GM12892 (cell line): ENCODE results near the gene ADGRF1. TPM values are rescaled to one million over a fixed set of nuclear protein-coding genes. Genes with fewer than 3 reads are reported as not detected.
"Not testable (repeated sequence)": the region's sequence is repeated elsewhere in the genome, so short reads cannot be mapped to it uniquely, and the experiment has no call there.

Experiments used
- DNase-seq: peaks from one replicate; pipeline ENCODE4 v3.0.0; 2011; ENCODE audit not compliant: insufficient read length
- FAIRE-seq: peaks from 2 replicates; lab custom pipeline; 2011; peaks lifted over from hg19 to GRCh38; lab: Jason Lieb, UNC
- POLR2A ChIP-seq: IDR thresholded peaks from 2 replicates; pipeline ENCODE4 v1.6.1; 2011; ENCODE audit warnings: low read depth, low read length, control low read depth
- POLR2AphosphoS5 ChIP-seq: IDR thresholded peaks from 2 replicates; pipeline ENCODE4 v1.6.1; 2011; ENCODE audit warnings: low read depth, low read length, control low read depth
- TAF1 ChIP-seq: IDR thresholded peaks from 2 replicates; pipeline ENCODE4 v1.6.1; 2011; ENCODE audit warnings: low read depth, mild to moderate bottlenecking, control low read depth, low read length, borderline replicate concordance
- polyA plus RNA-seq: library from polyadenylated mRNA; unstranded; fragments of >200 nt; gene quantifications from one replicate; pipeline ENCODE4 v1.2.1, GENCODE V29; 2012; ENCODE audit warnings: missing spikeins, inconsistent platforms; ENCODE audit not compliant: missing spikeins

ADGRF1 gene
- polyA plus RNA-seq, result not detected

DNA sequence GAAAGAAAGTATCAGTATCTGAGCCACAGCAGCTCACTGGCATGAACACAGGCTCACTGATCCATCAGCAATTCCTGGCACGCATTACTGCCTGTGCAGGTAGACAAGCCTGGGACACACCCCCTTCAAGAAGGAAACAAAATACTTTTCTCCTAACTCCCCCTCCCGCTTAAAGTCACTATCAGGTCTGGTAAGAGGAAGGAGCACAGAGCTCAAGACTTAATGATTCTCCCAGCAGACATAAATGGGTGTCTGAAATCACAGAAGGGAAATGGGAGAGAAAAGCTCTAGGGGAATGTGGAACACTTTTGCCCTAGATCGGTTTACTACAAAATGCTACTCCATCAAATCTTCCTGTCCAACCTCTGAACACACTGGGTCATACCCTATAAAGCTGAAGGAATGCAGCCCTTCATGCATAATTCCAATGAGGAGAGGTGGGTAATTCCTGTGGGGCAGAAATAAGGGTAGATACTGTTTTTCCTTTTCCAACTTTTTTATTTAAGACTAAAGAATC lies at the start of gene ADGRF1:
Gene ADGRF1, minus strand, starts transcription at position 58 of the 517 bp plus-strand sequence. CDS start 13,271 bp downstream, outside the sequence.
- no peak for DNase-seq
- FAIRE-seq, result no peak
- no peak for TF ChIP-seq TAF1
- no peak for TF ChIP-seq POLR2A
- TF ChIP-seq POLR2AphosphoS5, result no peak

DNA sequence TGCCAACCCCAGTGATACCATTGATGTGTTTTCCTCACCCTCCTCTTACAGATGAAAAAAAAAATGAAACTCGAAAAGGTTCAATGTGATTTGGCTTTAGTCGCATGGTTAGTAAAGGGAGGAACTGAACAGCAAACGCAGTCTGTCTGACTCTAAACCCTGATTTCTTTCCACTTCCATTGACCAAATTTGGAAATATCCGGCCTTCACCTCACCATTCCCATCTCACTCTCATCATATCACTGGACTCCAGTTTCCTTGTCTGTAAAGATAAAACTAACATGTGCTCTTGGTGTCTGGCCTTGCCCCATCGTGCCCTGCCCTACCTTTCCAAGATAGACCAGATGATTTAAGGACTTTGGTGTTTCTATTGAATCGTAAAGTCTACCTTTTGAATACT lies 48.7 kb upstream of the ADGRF1 start:
- no peak for FAIRE-seq
- DNase-seq, result no peak
- TF ChIP-seq TAF1 (no peak), POLR2AphosphoS5 (no peak)

DNA sequence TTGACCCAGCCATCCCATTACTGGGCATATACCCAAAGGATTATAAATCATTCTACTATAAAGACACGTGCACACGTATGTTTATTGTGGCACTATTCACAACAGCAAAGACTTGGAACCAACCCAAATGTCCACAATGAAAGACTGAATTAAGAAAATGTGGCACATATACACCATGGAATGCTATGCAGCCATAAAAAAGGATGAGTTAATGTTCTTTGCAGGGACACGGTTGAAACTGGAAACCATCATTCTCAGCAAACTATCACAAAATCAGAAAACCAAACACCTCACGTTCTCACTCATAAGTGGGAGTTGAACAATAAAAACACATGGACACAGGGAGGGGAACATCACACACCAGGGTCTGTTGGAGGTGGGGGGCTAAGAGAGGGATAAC lies 47.3 kb upstream of the ADGRF1 start:
- not testable (repeated sequence) for FAIRE-seq, DNase-seq

DNA sequence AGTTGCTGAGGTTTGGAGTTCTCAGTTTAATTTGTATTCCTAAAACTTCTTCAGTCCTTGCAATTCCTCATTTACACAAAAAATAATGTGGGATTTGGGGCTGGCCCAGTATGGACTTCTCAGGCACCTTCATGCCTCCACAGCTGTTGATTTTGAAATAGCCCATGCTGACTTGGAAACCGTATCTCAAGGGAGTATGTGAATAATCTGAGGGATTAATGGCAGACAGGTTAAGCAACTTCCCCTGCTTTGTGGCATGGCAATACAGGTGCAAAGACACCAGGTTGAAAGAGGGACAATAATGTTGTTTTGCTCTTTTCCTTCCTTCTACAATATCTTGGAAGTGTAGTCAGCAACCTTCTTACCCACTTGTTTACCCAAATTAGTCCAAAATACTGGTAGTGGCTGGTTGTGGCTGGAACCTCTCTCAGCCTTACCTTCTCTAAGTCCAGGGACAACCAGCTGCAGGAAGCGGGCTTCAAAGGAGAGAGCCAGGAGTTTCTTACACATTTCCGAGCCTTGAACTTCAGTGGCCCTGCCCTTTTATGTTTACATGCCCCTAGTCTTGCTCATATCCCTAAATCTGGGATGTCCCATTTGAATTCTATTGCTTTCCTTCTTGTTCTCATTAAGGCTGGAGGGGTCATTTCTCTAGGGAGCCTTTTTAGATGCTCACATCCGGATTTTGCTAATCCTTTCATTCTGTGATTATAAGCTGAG lies 44.1 kb upstream of the ADGRF1 start:
- no peak for FAIRE-seq
- TF ChIP-seq TAF1 (no peak), POLR2AphosphoS5 (no peak), POLR2A (no peak)
- DNase-seq, result no peak

GRCh38 chr6:47084610-47085009 lies 42.5 kb upstream of the ADGRF1 start:
- DNase-seq, result no peak
- no peak for FAIRE-seq
- TF ChIP-seq POLR2A (no peak), POLR2AphosphoS5 (no peak), TAF1 (no peak)

GRCh38 chr6:47083586-47084047 lies 41.5 kb upstream of the ADGRF1 start:
- DNase-seq (no peak), FAIRE-seq (no peak)

DNA sequence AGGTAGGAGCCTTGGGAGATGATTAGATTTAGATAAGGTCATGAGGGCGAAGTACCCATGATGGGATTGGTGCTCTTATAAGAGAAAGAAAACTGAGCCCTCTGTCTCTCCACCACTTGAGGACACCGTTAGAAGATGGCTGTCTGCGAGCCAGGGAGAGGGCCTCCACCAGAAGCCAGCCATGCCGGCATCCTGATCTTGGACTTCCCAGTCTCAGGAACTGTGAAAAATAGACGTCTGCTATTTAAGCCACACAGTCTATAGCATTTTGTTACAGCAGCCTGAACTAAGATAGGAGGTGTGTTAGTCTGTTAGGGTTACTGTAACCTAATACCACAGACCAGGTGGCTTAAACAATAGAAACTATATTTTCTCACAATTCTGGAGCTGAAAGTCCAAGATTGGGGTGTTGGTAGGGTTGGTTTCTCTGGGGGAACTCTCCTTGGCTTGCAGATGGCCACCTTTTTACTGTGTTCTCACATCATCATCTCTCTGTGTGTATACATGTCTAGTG lies 38.0 kb upstream of the ADGRF1 start:
- DNase-seq, result no peak
- TF ChIP-seq POLR2AphosphoS5 (no peak), TAF1 (no peak), POLR2A (no peak)
- FAIRE-seq, result no peak

More at GRCh38 chr6:47083586-47084047, 41.5 kb upstream of the ADGRF1 start:
- no peak for TF ChIP-seq POLR2AphosphoS5
- no peak for TF ChIP-seq POLR2A
- TF ChIP-seq TAF1, result no peak

GRCh38 chr6:47079638-47080037 lies 37.5 kb upstream of the ADGRF1 start:
- no peak for TF ChIP-seq POLR2A
- TF ChIP-seq POLR2AphosphoS5, result no peak
- no peak for TF ChIP-seq TAF1
- FAIRE-seq (no peak), DNase-seq (no peak)

DNA sequence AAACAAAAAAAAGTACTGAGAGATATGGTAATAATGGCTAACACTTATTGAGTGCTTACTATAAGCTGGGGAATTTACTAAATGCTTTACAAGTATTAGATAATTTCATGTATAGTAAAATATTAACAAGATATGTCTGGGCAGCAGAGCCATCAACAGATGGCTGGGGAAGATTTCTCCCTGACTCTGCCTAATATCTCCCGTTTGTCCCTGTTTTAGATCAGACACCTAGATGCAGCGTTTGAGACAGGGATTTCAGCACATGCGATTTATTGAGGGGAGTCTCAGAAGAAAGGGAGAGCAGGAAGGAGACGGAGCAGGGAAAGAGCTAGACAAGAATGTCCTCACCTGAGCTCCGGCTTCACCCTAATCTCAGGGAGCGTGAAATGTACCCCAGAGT lies 36.9 kb upstream of the ADGRF1 start:
- TF ChIP-seq TAF1 (no peak), POLR2A (no peak), POLR2AphosphoS5 (no peak)
- no peak for FAIRE-seq
- DNase-seq, result no peak

GRCh38 chr6:47076422-47077344 lies 34.6 kb upstream of the ADGRF1 start:
- DNase-seq (no peak), FAIRE-seq (no peak)
- no peak for TF ChIP-seq POLR2AphosphoS5
- TF ChIP-seq POLR2A, result no peak
- TF ChIP-seq TAF1, result no peak

GRCh38 chr6:47075741-47076421 lies 33.7 kb upstream of the ADGRF1 start:
- no peak for TF ChIP-seq POLR2A
- TF ChIP-seq POLR2AphosphoS5, result no peak
- no peak for TF ChIP-seq TAF1
- FAIRE-seq (no peak), DNase-seq (no peak)
